ENCODE measurements around the gene LNX2.

LNX2 gene

GRCh38 chr13:27620377-27621115 is at the start of gene LNX2:
LNX2 (minus strand) TSS chr13:27620529; CDS start chr13:27581703, 38,826 bp downstream.
- DNase-seq, result peak; percentile 90 to 94 (median 93)

DNA sequence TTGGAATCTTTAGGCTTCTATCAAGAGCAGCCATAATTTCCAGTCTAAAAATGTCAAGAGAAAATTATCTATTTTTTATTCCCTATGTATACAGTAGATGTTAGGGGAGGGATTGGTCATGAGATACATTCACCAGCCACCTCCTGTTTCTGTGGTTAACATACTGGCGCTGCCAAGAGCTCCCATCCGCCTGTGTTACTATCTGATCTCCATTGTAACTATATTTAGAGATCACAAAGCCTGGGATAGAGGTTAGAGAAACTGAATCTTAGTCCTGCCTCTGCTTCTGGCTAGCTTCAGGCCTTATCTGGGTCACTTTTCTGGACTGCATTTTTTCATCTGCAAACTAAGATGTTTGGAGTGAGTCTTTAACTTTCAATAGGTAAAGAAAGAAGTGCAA is 47.6 kb upstream of the LNX2 start:
- DNase-seq, result no peak

GRCh38 chr13:27666951-27667350 is 46.6 kb upstream of the LNX2 start:
- DNase-seq, result no peak

GRCh38 chr13:27665761-27666160 is 45.4 kb upstream of the LNX2 start:
- DNase-seq, result no peak

- no peak for DNase-seq
Observed at GRCh38 chr13:27665333-27665732, 45.0 kb upstream of the LNX2 start.

- DNase-seq, result no peak
Observed at GRCh38 chr13:27663947-27664346, 43.6 kb upstream of the LNX2 start.

DNA sequence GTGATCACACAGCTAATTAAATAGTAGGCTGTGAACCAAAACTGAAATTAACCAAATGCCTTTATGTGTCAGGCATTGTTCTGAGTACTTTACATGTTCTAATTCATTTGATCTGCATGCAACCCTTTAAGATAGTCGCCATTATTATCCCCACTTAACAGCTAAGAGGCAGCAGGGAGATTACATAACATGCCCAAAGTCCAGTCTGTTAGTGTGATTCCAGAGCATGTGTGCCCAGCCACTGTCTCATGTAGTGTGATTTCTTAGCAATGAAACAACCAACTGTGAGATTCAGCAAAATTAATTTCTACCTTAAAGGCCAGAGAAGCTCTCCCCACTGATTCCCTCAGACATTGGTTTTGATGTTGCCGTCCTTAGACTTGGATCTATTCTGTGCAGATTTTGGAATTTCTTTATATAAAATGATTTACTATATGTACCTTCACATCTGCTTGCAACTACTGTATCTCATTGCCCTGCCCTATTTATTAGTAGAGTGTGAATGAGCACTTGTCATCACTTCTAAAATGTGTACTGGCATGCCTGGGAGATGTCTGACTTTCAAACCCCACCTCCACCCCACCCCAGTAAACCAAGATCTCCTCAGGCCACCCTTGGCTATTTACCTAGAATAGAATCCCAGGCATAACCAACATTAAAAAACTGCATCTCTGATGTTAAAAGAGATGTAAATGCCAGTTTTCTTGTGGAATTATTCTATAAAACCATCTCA is 42.6 kb upstream of the LNX2 start:
- DNase-seq, result no peak

- no peak for DNase-seq
Observed at GRCh38 chr13:27661017-27661416, 40.7 kb upstream of the LNX2 start.

DNA sequence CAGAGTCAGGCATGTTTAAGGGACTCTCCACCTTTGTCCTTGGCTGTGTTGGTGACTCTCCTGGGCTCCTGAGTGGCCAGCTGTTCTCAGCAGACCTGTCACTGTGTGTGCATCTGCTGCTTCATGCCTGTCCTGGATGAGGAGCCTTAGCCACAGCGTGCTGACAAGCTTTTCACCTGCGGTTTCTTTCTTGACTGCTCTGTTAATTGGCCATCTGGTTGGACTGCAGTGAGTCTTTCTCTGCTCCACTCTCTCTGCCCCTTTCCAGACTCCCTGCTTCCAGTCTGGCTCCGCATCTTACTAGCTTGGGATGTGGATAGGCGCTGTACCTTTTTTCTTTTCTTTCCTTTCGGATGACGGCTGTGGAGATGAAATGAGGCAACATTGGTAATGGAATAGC is 40.2 kb upstream of the LNX2 start:
- no peak for DNase-seq

GRCh38 chr13:27659145-27659865 is 39.0 kb upstream of the LNX2 start:
- DNase-seq, result no peak

DNA sequence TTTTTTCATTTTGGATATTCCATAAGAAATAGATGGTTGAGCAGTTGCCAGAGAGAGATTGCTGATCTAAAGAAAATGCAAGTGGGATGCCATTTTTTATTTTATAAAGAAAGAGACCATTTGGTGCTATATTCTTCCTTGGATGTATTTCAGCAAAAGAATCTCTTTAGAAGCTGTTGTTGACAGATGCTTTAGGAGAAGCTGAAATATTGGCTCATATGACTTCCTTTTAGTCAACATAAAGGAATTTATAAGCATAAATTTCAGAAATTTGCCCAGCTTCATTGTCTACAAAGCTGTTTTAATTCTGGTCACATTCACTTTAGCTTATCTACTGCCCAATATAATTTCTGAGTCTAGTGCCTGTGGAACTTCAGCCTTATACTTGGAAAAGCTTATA is 38.2 kb upstream of the LNX2 start:
- DNase-seq, result no peak

DNA sequence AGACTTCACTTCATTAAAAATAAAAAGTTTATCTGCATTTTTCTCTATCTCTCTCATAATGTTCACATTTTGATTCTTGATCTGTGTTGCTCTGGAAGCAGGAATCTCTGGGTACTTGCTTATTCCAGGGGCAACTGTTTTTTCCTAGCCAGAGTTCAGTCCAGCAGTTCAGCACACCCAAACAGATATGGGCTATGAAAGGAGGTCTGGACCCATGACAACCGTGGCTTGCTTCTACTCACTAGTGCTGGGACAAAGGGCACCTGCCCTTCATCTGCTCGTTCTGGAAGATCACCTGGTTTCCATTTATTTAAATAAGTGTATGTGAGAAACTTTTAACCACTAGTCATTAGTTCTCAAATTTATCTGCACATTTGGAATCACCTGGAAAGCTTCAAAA is 37.4 kb upstream of the LNX2 start:
- no peak for DNase-seq

- DNase-seq, result no peak
Observed at GRCh38 chr13:27654816-27655215, 34.5 kb upstream of the LNX2 start.

DNA sequence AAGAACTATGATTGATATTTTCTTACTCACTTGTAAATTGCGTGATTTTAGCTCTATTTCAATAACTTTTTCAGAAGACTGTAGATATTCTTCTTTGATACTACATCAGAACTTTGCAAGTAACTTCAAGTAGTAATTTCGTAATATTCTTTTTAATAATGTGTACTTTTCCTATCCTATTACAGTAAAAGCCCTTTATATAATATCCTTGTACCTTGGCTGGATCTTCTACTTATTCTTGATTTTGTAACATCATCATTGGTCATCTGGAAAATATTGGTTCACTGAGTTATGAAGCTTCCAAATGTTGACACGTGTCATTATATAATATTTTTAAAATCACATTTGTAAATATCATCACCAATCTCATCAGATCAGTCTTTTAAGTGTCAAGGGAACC is 33.7 kb upstream of the LNX2 start:
- no peak for DNase-seq

DNA sequence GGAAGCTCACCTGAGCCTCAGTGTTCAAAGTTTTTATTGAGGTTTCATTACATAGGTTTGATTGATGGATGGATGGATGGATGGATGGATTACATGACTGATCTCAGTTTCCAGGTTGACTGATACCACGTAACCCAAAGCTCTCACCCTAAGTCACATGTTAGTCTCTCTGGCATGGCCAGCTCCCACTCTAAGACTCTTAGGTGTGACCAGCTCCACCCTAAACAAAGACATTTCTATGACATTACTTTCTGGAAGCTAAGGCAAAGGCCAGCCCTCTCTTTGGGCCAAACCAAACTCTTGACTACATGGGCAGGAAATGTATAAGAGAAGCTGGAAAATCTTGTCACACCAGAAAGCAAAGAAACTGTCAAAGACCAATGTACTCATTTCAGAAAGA is 30.0 kb upstream of the LNX2 start:
- DNase-seq, result no peak

GRCh38 chr13:27644302-27644701 is 24.0 kb upstream of the LNX2 start:
- no peak for DNase-seq

DNA sequence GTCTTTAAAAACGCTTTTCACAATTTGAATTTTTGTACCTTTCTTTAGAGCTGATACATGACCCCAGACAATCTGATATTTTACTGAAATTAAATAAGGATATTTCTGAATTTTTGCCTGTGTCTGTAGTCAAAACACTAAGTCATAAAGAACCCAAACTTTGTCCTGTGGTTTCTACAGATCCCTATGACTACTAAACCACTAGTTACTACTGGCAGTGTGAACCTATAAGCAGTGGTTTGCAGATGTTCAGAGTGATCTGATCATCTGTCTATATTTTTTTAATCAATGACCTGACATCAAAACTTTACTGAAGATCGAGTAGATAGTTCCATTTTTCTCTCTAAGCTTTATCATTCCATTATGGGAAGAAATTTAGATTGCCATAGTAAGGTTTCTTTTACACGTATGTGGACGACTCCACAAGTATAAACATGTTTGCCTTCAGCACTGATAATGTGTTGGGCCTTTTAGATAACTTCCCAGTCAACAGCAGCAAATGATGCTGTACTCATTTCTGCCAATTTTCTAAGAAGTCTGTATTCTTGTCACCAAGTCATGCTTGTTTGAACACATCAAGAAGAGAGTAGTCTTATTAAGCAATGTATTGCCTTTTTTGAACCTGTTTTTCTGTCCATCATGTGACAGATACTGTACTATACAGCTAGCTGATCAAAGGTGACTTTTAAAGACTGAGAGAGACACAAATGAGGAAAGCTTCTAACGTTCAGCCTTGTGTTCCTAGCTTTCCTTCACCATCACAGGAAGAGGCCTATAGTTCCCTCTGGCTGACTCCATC is 23.2 kb upstream of the LNX2 start:
- DNase-seq, result no peak

GRCh38 chr13:27641711-27642502 is 21.6 kb upstream of the LNX2 start:
- DNase-seq, result no peak

DNA sequence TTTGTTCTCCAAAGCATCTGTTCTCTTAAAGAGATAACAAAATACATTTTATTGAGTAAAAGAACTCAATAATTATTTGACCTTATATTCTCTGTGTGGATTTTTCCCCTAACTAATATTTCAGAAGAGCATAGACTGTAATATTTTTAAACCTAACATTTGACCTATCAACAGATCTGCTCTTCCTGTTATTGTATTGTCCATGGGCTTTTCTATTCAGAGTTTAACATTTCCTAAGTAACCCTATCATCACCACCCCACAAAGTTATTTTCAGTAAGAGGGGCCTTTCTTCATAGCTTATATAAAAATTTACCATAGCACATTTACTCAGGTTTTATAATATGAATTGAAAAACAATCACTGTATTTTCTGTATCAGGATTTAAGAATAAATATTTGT is 18.9 kb upstream of the LNX2 start:
- DNase-seq, result no peak

DNA sequence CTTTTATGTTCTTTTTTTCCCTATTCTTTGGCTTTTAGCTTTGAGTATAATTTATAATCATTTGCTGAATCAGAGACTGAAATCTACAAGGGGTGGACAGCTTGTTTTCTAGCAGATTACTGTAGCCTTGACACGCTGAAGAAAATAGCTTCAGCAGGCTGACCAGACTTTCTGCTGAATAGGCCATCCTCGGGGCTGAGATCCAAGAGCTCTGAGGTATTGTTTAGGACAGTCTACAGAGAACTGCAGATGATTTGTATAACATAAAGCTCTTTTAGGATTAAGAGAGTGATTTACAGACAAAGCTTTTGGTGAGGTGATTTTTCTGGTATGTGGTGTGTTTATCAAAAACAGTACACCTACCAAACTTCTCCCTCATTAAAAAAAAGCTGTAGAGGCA is 18.2 kb upstream of the LNX2 start:
- no peak for DNase-seq

DNA sequence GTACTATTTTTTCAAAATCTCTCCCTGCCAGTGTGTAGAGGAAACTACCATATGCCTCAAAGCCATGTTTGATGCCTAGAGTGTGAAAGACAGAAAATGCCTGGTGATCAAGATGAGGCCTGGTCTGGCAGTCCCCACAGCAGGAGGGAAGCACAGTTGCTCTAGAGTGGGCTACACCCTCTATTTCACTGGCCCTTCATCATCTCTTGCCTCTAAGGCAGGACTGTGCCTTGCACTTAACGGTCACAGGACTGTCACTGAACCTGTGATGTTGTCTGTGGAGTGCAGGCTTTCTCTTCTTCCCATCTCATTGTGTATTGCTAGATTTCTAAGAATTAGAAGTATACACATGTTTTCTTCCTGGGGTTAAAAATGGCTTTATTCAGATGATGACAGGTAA is 17.7 kb upstream of the LNX2 start:
- DNase-seq, result no peak

GRCh38 chr13:27637289-27637626 is 16.9 kb upstream of the LNX2 start:
- no peak for DNase-seq
